MM.1S (cell line): ENCODE data around the gene PLCH1.

Source experiments
- CTCF ChIP-seq: fragments of 300-600 bp; sonication (generic); IDR thresholded peaks from 2 replicates; pipeline ENCODE4 v1.5.1; 2016; ENCODE audit warnings: antibody characterized with exemption, low read length, mixed read lengths
- EZH2 ChIP-seq: fragments of 300-600 bp; sonication (generic); optimal IDR thresholded peaks from 2 replicates; pipeline ENCODE3; 2017; ENCODE audit warnings: low read depth, mild to moderate bottlenecking, antibody characterized with exemption, low read length, mixed read lengths
- EZH2phosphoT487 ChIP-seq: fragments of 300-600 bp; sonication (generic); IDR thresholded peaks from 2 replicates; pipeline ENCODE4 v1.6.1; 2018; ENCODE audit warnings: antibody characterized with exemption, low read length

GRCh38 chr3:155581579-155581978, 163.3 kb downstream of the PLCH1 start:
- TF ChIP-seq CTCF (no peak), EZH2phosphoT487 (no peak), EZH2 (no peak)
